ENCODE data around the gene IL24.
"Not testable (repeated sequence)": the region's sequence is repeated elsewhere in the genome, so short reads cannot be mapped to it uniquely, and the experiment has no call there.

IL24 gene, protein sequence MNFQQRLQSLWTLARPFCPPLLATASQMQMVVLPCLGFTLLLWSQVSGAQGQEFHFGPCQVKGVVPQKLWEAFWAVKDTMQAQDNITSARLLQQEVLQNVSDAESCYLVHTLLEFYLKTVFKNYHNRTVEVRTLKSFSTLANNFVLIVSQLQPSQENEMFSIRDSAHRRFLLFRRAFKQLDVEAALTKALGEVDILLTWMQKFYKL

DNA sequence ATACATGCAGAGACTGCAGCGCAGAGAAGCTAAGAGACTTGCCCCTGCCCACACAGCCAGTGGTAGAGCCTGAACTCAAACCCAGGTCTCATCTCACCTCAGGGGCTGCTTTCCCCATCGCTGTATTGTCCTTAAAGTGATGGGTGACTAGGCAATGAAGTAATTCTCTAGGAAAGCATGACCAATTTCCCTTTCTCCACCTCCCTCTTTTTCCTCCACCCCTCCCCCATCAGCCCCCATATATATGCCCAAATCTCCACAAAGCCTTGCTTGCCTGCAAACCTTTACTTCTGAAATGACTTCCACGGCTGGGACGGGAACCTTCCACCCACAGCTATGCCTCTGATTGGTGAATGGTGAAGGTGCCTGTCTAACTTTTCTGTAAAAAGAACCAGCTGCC is at the start of gene IL24:
Gene IL24 (plus strand): TSS at position 269 of the 400 bp plus-strand sequence. CDS start 390 bp downstream, outside the sequence.
- DNase-seq = no peak
- in situ Hi-C loops (cut with MboI; ENCODE audit: low pct_unique_long_range_greater_than_20kb, low sequenced_read_pairs) = no loop called here

DNA sequence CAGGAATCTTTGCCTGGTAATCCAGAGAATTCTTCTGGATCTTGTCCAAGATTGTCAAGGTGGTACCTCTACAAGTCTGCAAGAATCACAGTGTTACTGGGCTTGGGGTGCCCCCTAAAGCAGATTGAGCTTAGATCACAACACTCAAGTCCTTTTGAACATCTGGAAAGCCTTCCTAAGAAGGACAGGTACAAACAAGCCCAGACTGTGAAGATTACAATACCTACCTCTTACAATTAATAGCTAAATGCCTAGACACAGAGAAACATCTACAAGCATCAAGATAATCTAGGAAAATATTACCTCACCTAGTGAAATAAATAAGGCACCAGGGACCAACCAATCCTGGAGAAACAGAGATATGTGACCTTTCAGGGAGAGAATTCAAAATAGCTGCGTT is 49.3 kb upstream of the IL24 start:
- DNase-seq = no peak
- in situ Hi-C loops (cut with MboI; ENCODE audit: low pct_unique_long_range_greater_than_20kb, low sequenced_read_pairs) = no loop called here

DNA sequence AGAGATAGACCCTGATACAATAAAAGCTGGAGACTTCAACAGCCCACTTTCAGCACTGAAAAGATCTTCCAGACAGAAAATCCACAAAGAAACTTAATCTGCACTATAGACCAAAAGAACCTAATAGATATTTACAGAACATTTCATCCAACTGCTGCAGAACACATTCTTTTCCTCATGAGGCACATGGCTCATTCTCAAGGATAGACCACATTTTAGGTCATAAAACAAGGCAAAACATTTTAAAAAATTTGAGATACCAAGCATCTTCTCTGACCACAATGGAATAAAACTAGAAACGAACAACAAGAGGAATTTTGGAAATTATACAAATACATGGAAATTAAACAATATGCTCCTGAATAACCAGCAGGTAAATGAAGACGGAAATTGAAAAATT is 46.8 kb upstream of the IL24 start:
- DNase-seq = no peak
- in situ Hi-C loops (cut with MboI; ENCODE audit: low pct_unique_long_range_greater_than_20kb, low sequenced_read_pairs) = no loop called here

DNA sequence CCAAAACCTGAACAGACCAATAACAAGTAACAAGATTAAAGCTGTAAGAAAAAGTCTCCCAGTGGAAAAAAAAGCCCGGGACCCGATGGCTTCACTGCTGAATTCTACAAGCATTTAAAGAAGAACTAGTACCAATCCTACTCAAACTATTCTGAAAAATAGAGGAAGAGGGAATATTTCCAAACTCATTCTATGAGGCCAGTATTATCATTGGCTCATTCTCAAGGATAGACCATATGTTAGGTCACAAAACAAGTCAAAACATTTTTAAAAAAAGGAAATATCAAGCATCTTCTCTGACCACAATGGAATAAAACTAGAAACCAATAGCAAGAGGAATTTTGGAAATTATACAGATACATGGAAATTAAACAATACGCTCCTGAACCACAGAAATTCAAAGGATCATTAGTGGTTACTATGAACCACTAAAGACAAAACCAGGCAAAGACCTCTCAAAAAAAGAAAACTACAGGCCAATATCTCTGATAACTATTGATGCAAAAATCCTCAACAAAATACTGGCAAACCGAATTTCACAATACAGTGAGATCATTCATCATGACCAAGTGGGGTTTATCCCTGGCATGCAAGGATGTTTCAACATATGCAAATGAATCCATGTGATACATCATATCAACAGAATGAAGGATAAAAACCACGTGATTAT is 45.8 kb upstream of the IL24 start:
- no peak for DNase-seq
- in situ Hi-C loops (cut with MboI; ENCODE audit: low pct_unique_long_range_greater_than_20kb, low sequenced_read_pairs) = no loop called here

DNA sequence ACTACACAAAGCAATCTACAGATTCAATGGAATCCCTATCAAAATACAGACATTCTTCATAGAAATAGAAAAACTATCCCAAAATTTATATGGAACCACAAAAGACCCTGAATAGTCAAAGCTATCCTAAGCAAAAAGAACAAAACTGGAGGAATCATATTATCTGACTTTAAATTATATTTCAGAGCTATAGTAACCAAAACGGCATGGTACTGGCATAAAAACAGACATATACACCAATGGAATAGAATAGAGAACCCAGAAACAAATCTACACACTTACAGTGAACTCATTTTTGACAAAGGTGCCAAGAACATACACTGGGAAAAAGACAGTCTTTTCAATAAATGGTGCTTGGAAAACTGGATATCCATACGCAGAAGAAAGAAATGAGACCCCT is 44.6 kb upstream of the IL24 start:
- in situ Hi-C loops (cut with MboI; ENCODE audit: low pct_unique_long_range_greater_than_20kb, low sequenced_read_pairs); DNase-seq: not testable (repeated sequence)

DNA sequence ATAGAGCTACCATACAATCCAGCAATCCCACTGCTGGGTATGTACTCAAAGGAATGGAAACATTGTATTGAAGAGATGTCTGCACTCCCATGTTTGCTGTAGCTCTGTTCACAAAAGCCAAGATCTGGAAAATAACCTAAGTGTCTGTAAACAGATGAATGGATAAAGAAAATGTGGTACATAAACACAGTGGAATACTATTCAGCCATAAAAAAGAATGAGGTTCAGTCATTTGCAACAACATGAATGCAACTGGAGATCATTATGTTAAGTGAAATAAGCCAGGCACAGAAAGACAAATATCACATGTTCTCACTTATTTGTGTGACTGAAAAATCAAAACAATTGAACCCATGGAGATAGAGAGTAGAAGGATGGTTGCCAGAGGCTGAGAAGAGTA is 43.5 kb upstream of the IL24 start:
- in situ Hi-C loops (cut with MboI; ENCODE audit: low pct_unique_long_range_greater_than_20kb, low sequenced_read_pairs); DNase-seq: not testable (repeated sequence)

DNA sequence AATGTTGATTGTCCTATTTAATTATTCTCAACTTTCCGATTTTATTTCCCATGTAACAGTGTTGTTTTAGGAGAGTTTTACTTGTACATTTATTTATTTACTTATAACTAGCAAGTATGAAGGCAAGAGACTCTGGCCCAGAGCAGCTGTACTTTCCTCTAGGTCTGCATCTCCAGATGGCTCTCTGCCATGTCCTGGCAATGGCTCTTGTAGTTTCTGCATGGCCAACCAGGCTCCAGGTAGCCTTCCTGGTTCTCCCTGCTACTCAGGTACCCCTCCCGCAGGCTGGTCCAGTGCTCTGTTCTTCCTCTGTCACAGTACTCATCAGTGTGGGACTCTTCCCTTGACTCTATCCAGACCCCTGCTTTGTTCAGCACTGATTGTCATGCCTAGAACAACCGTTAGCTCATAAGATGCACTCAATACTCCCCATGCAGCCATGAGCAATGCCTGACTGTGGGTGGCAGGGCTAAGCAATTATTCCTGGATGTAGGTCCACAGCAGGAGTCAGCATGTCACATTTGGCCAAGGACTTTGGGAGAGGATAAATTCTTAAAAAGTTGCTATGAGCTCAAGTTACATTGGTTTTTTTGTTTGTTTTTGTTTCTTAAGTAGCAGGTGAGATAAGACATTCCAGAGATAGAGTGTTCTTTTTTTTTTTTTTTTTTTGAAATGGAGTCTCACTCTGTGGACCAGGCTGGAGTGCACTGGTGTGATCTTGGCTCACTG is 42.7 kb upstream of the IL24 start:
- DNase-seq = no peak

DNA sequence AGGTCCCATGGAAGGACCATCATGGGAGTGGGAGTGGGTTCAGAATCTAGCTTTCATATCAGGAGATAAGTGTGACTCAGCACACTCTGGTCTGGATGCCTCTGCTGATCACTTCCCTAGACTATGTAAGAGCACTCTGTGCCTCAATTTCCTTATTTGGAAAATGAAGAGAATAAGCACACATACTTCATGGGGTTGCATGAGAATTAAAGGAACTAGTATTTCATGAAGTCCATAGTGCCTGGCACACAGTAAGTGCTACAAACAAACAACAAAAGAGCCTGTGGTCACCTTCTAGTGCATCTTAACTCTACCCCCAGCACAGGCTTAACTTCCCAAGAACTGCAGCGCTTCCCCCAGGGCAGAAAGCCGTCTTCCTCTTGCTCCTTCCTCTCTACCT is 41.4 kb upstream of the IL24 start:
- DNase-seq = no peak
- in situ Hi-C loops (cut with MboI; ENCODE audit: low pct_unique_long_range_greater_than_20kb, low sequenced_read_pairs) = no loop called here

More for the DNA sequence above, 42.7 kb upstream of the IL24 start:
- in situ Hi-C loops (cut with MboI; ENCODE audit: low pct_unique_long_range_greater_than_20kb, low sequenced_read_pairs) = no loop called here

DNA sequence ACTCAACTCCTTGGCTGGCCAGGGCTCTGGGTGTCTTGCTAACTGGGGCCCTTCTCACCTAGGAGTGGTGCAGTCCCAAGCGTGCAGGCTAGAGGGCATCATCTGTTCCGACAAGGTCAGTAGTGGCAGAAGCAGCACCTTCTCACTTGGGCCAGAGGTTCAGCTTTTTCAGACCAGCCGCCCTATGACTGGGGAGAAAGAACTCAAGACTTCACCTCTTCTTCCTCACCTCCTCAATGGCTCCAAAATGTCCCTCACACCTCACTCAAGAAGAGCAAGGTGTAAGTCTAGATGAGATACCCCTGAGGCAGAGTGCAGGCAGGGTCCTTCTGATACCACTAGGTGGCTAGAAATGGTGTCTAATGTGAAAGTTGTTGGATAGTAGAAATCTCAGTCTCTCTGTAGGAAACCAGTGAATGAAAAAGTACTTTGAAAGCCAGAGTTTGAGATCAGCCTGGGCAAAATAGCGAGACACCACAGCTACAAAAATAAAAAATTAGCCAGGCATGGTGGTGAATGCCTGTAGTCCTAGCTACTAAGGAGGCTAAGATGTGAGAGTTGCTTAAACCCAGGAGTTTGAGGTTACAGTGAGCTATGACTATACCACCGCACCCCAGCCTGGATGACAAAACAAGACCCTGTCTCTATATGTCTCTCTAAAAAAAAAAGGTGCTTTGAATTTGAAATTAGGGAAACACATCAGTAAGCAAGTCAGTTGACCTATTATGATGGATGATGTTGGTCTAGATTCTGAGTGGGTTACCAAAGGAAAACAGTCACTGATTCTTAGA is 40.4 kb upstream of the IL24 start:
- DNase-seq = no peak
- in situ Hi-C loops (cut with MboI; ENCODE audit: low pct_unique_long_range_greater_than_20kb, low sequenced_read_pairs) = no loop called here

DNA sequence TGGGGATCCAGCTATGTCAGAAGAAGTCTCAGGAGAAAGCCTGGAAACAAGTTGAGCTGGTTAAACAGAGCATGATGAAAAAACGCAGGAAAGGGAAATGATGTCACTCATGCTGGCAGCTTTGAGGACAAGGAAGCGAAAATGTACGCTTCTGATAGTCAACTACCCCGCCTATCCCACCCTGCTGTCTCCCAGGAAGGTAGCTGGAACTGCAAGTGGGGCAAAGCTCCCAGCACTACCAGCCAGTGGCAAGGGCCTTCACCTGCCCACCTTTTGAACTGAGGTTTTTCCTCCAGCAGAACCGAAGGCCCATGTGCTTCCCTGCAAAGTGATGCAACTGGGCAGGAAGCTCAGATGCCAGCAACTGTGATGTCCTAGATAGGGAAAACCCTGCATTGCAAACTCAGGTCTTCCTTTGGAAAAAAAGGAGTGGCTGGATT is 38.1 kb upstream of the IL24 start:
- in situ Hi-C loops (cut with MboI; ENCODE audit: low pct_unique_long_range_greater_than_20kb, low sequenced_read_pairs) = no loop called here
- DNase-seq = no peak

DNA sequence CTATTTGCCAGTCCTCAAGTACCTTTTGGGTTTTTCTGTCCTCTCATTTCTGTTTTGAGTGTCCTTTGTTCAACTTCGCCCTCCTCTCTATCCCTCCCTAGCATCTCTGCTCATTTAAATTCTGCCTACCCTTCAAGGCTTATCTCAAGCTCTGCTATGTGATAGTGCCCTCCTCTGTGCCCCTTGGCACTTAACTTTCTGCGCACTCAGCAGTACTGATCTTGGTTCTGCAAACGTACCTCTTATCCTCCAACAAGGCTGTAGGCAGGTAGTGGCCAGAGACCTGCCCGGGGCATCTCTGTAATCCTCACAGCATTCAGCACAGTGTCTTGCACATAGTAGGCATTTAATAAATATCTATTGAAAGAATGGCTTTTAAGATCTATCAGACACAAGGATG is 37.1 kb upstream of the IL24 start:
- in situ Hi-C loops (cut with MboI; ENCODE audit: low pct_unique_long_range_greater_than_20kb, low sequenced_read_pairs) = no loop called here
- no peak for DNase-seq

DNA sequence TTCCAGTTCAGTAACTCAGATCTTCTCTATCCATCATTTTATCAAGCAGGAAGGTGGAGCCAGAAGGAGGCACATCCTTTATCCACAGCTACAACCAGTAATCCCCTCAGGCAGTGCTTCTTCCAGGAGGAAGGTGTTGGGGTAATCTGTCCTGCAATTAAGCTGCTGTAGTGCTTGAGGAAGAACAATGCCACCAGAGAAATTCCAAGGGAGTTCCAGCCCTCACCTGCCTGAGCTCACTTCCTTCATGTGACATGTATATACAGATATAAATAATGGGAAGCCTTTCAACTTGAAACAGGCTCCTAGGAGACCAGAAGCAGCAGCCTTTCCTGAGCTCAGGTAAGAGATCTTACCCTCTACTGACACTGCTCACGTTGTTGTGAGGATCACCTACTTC is 34.0 kb upstream of the IL24 start:
- in situ Hi-C loops (cut with MboI; ENCODE audit: low pct_unique_long_range_greater_than_20kb, low sequenced_read_pairs) = no loop called here
- DNase-seq = no peak

DNA sequence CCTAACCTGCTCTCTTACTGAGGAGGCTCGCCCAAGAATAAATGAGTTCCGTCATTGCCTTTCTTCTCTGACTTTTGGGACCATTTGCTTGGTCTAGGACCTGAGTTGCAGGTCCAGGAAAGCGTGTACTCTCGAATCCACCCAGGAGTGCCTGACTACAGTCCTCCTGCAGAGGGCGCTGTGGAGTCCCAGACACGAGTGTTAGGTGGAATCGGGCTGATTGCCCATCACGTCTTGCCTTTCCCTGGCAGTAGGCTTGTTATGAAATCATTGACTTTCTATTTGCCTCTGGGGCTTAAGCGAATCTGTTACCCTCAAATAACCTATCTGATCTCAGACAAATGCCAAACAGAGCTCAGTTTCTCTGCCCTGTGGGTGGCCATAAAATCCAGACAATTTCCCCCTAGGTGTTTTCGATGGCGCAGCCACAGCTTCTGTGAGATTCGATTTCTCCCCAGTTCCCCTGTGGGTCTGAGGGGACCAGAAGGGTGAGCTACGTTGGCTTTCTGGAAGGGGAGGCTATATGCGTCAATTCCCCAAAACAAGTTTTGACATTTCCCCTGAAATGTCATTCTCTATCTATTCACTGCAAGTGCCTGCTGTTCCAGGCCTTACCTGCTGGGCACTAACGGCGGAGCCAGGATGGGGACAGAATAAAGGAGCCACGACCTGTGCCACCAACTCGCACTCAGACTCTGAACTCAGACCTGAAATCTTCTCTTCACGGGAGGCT is 32.1 kb upstream of the IL24 start, which contains the start of gene IL20:
Gene IL20 (plus strand): TSS at position 685 of the 733 bp plus-strand sequence. CDS start 230 bp downstream, outside the sequence.
- in situ Hi-C loops (cut with MboI; ENCODE audit: low pct_unique_long_range_greater_than_20kb, low sequenced_read_pairs) = no loop called here
- DNase-seq = peak; percentile 56

DNA sequence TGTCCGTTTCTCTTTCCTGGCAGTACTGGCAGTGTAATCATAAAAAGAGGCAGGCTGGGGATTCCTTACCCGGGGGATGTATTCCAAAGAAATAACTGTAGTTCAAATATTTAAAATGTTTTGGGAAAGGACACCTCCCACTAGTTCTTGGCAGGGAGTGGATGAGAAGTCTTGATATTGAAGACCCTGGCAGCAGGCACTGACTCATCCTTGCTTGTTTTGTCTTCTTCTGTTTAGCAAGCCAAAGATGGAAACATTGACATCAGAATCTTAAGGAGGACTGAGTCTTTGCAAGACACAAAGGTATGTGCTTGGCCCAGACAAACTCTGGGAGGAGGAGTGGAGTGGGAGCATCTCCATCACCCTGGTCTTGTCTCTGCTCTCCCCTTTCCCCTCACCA is 31.2 kb upstream of the IL24 start:
- DNase-seq = no peak
- in situ Hi-C loops (cut with MboI; ENCODE audit: low pct_unique_long_range_greater_than_20kb, low sequenced_read_pairs) = no loop called here

DNA sequence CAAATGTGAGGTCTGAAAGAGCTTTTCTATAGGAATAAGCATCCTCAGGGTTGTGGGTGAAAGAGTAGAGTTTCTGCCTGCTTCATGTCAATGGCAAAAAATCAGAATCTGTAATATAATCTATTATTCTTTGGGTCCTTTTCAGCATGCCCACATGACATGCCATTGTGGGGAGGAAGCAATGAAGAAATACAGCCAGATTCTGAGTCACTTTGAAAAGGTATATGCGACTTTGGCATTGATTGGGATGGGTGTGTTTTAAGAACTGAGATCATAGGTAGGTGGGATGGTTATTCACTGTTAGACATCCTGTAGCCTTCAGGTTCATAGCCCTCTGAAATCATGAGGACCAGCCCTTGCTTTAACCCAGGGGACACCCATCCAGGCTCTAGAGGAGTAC is 30.0 kb upstream of the IL24 start:
- no peak for DNase-seq
- in situ Hi-C loops (cut with MboI; ENCODE audit: low pct_unique_long_range_greater_than_20kb, low sequenced_read_pairs) = no loop called here

DNA sequence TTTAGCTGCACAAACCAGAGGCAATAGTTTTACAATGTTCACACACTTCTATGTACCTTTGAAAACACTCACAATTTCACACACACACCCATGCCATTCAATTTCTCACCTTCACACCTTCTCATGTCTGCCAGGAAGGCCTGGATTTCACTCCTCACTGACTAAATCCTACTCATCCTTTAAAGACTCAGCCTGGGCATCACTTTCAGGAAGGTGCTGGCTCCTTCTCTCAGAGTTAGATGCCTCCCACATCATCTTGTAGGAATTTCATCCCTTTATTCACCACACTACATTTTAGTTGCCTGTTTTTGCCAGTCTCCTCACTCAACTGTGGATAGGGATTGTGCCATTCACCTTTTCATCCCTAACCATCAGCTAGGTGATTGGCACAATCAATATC is 29.5 kb upstream of the IL24 start:
- no peak for DNase-seq
- in situ Hi-C loops (cut with MboI; ENCODE audit: low pct_unique_long_range_greater_than_20kb, low sequenced_read_pairs) = no loop called here

DNA sequence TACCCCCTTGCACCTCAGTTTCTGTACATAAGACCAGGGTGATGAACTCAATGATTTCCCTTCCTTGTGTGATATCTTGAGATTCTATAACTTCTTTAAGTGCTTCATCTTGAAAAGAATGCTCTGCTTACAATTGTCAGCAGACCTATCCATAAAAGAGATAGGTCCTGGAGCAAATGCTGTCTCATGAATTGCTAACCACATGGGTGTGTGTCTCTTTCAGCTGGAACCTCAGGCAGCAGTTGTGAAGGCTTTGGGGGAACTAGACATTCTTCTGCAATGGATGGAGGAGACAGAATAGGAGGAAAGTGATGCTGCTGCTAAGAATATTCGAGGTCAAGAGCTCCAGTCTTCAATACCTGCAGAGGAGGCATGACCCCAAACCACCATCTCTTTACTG is 29.0 kb upstream of the IL24 start:
- no peak for DNase-seq
- in situ Hi-C loops (cut with MboI; ENCODE audit: low pct_unique_long_range_greater_than_20kb, low sequenced_read_pairs) = no loop called here

DNA sequence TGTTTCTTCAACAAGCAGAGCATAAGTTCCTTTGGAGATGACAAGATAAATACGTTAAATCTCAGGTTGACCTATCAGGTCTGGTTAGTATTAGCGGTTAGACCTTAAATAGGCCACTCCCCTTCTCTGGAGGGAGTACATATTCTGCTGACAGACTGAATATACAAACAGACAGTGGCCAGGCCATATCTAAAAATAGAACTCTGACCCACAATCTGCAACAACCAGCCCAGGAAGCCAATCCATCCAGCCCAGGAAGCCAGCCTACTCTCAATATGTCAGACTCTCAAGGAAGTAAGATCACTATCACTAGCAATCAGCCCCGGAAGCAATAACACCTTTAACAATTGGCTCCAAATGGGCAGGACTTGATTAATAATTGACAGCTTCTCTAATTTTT is 25.1 kb upstream of the IL24 start:
- in situ Hi-C loops (cut with MboI; ENCODE audit: low pct_unique_long_range_greater_than_20kb, low sequenced_read_pairs) = no loop called here
- no peak for DNase-seq

DNA sequence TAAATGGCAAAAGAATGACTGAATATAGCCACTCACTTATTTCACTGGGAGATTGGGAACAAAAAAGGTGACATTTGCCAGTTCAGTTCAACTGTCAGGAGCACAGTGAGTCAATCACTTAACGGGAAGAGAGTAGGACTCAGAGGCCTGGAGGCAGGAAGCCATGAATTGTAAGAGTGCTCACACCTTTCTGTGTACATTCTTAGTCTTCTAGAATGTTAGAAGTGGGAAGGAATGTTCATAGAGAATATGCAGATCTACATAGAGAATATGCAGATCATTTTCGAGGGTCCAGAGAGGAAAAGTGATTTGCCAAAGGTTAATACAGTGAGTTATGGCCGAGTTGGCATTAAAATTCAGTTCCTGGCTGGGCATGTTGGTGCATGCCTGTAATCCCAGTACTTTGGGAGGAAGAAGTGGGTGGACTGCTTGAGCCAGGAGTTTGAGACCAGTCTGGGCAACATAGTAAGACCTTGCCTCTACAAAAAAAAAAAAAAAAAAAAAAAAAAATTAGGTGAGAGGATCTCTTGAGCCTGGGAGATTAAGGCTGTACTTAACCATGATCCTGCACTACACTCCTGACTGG is 23.5 kb upstream of the IL24 start:
- in situ Hi-C loops (cut with MboI; ENCODE audit: low pct_unique_long_range_greater_than_20kb, low sequenced_read_pairs) = no loop called here
- no peak for DNase-seq

Data from KBM-7 (cell line).